Liver (tissue), 9 donors: ENCODE results near the gene PRIM2. TPM values are rescaled to one million over a fixed set of nuclear protein-coding genes. Genes with fewer than 3 reads are reported as not detected.

Experiments
- DNase-seq: peaks from one replicate; pipeline ENCODE4 v3.0.0-alpha.2; 2017; ENCODE audit warnings: low spot score
- H3K27ac ChIP-seq, 2 donors: one replicate each; pipeline ENCODE4 v1.7.0; 2013; ENCODE audit warnings: inconsistent platforms in 2 of 2, low read length in 2 of 2, control low read depth in 1 of 2, low read depth in 1 of 2, mild to moderate bottlenecking in 1 of 2
- H3K27me3 ChIP-seq, 4 donors: one replicate each; pipeline versions ENCODE4 v1.6.1 to v1.7.0; 2013; ENCODE audit warnings: low read length in 3 of 4, inconsistent platforms in 1 of 4, mild to moderate bottlenecking in 1 of 4, moderate library complexity in 1 of 4; ENCODE audit not compliant: control insufficient read depth in 4 of 4, insufficient read depth in 4 of 4
- H3K36me3 ChIP-seq, 4 donors: one replicate each; pipeline versions ENCODE4 v1.6.1 to v1.7.0; 2013; ENCODE audit warnings: low read length in 3 of 4, mild to moderate bottlenecking in 3 of 4, low read depth in 1 of 4, moderate library complexity in 1 of 4; ENCODE audit not compliant: control insufficient read depth in 4 of 4, insufficient read depth in 3 of 4
- H3K4me1 ChIP-seq, 4 donors: one replicate each; pipeline versions ENCODE4 v1.6.1 to v1.7.0; 2013; ENCODE audit warnings: low read length in 3 of 4, mild to moderate bottlenecking in 3 of 4, moderate library complexity in 1 of 4; ENCODE audit not compliant: control insufficient read depth in 4 of 4, insufficient read depth in 4 of 4
- H3K4me3 ChIP-seq, 3 donors: one replicate each; pipeline versions ENCODE4 v1.6.1 to v1.7.0; 2013; ENCODE audit warnings: low read length in 3 of 3, control low read depth in 1 of 3, low read depth in 1 of 3, mild to moderate bottlenecking in 1 of 3
- H3K9ac ChIP-seq, 2 donors: one replicate each; pipeline ENCODE4 v1.7.0; 2013; ENCODE audit warnings: low read length in 2 of 2, mild to moderate bottlenecking in 2 of 2, moderate library complexity in 2 of 2, control low read depth in 1 of 2, low read depth in 1 of 2
- H3K9me3 ChIP-seq, 4 donors: one replicate each; pipeline versions ENCODE4 v1.6.1 to v1.7.0; 2013; ENCODE audit warnings: low read length in 3 of 4; ENCODE audit not compliant: control insufficient read depth in 4 of 4
- ATF3 ChIP-seq: IDR thresholded peaks from 2 replicates; pipeline ENCODE4 v1.6.1; 2016; ENCODE audit warnings: antibody characterized with exemption
- CTCF ChIP-seq: fragments of 150-350 bp; IDR thresholded peaks from 2 replicates; pipeline ENCODE4 v1.5.1; 2017; ENCODE audit warnings: improper control_type of control experiment, low read depth, low read length; ENCODE audit not compliant: missing input control
- EGR1 ChIP-seq, 2 donors: IDR thresholded peaks; 2 replicates each; pipeline ENCODE4 v1.6.1; 2016 to 2018; ENCODE audit warnings: antibody characterized with exemption in 2 of 2, low read depth in 2 of 2
- FOXA1 ChIP-seq: IDR thresholded peaks from 2 replicates; pipeline ENCODE4 v1.6.1; 2016; ENCODE audit warnings: antibody characterized with exemption
- GABPA ChIP-seq, 2 donors: IDR thresholded peaks in 1 of 2; conservative IDR thresholded peaks in 1 of 2; 2 replicates each; pipeline ENCODE4 v1.6.1; 2016; ENCODE audit warnings: antibody characterized with exemption in 2 of 2, mild to moderate bottlenecking in 1 of 2, moderate library complexity in 1 of 2
- HNF4A ChIP-seq, 2 donors: conservative IDR thresholded peaks; 2 replicates each; pipeline ENCODE4 v1.6.1; 2016; ENCODE audit warnings: antibody characterized with exemption in 2 of 2, mild to moderate bottlenecking in 2 of 2
- HNF4G ChIP-seq: IDR thresholded peaks from 2 replicates; pipeline ENCODE4 v1.6.1; 2016; ENCODE audit warnings: antibody characterized with exemption
- JUND ChIP-seq, 2 donors: IDR thresholded peaks; 2 replicates each; pipeline ENCODE4 v1.6.1; 2016; ENCODE audit warnings: antibody characterized with exemption in 2 of 2
- NR2F2 ChIP-seq: IDR thresholded peaks from 2 replicates; pipeline ENCODE4 v1.6.1; 2016; ENCODE audit warnings: antibody characterized with exemption
- RAD21 ChIP-seq, 2 donors: IDR thresholded peaks; 2 replicates each; pipeline ENCODE4 v1.6.1; 2016; ENCODE audit warnings: antibody characterized with exemption in 2 of 2, mild to moderate bottlenecking in 2 of 2
- REST ChIP-seq: IDR thresholded peaks from 2 replicates; pipeline ENCODE4 v1.6.1; 2016; ENCODE audit warnings: antibody characterized with exemption, mild to moderate bottlenecking
- RXRA ChIP-seq, 2 donors: IDR thresholded peaks; 2 replicates each; pipeline ENCODE4 v1.6.1; 2017 to 2018; ENCODE audit warnings: antibody characterized with exemption in 2 of 2, mild to moderate bottlenecking in 1 of 2
- SP1 ChIP-seq: IDR thresholded peaks from 2 replicates; pipeline ENCODE4 v1.6.1; 2018; ENCODE audit warnings: antibody characterized with exemption, mild to moderate bottlenecking
- TAF1 ChIP-seq: conservative IDR thresholded peaks from 2 replicates; pipeline ENCODE4 v1.6.1; 2016; ENCODE audit warnings: antibody characterized with exemption, mild to moderate bottlenecking
- YY1 ChIP-seq: IDR thresholded peaks from 2 replicates; pipeline ENCODE4 v1.6.1; 2016; ENCODE audit warnings: antibody characterized with exemption, mild to moderate bottlenecking
- polyA plus RNA-seq, 2 donors: library from polyadenylated mRNA; stranded (reverse) in 1 of 2; unstranded in 1 of 2; fragments of 200-250 nt in 1 of 2; fragments of >200 nt in 1 of 2; fragmentation: Nextera tagmentation in 1 of 2; extraction: Ambion mirVana in 1 of 2; gene quantifications; one replicate each; pipeline versions ENCODE4 v1.2.1 to v1.2.3, GENCODE V29; 2013 to 2015
- total RNA-seq, 2 donors: library from RNA; depleted of rRNA; stranded (reverse); fragments of >200 nt; gene quantifications; one replicate each; pipeline ENCODE4 v1.2.3, GENCODE V29; 2014
- TF ChIP-seq, protein P1 (sequence below): IDR thresholded peaks from 2 replicates; pipeline ENCODE4 v1.6.1; 2016; ENCODE audit warnings: antibody characterized with exemption
- TF ChIP-seq, protein P2 (sequence below): IDR thresholded peaks from 2 replicates; pipeline ENCODE4 v1.6.1; 2016; ENCODE audit warnings: antibody characterized with exemption
- donor health status: healthy.
- donor health status: healthy.
- donor health status: healthy.
- donor health status: healthy.
- donor health status: healthy.

The PRIM2 gene
- total and polyA plus RNA-seq, 4 donors: 1.6 to 13.0 (median 3.5) TPM

GRCh38 chr6:57283106-57283505 is 34.3 kb upstream of the PRIM2 start:
- Histone ChIP-seq H3K4me1 (no peaks in the 10 kb centered on the region), H3K9me3 (no peaks in the 10 kb centered on the region), H3K36me3 (no peaks in the 10 kb centered on the region), H3K4me3 (no peak overlapping the region), H3K27ac (no peak overlapping the region), H3K27me3 (peaks cover 0 to 4% (median 0%) of the 10 kb centered on the region in 4 donors), H3K9ac (no peak overlapping the region)
- no peak for TF ChIP-seq CTCF
- no peak for TF ChIP-seq TAF1
- TF ChIP-seq GABPA (IDR thresholded peaks at IDR 0.05 in 1 of 2, conservative IDR thresholded peaks at IDR 0.05 in 1 of 2): no peak
- no peak for TF ChIP-seq RXRA (IDR thresholded peaks at IDR 0.05)
- TF ChIP-seq REST: no peak
- TF ChIP-seq JUND (IDR thresholded peaks at IDR 0.05): no peak
- no peak for TF ChIP-seq ATF3
- no peak for TF ChIP-seq HNF4G
- TF ChIP-seq, protein P1, sequence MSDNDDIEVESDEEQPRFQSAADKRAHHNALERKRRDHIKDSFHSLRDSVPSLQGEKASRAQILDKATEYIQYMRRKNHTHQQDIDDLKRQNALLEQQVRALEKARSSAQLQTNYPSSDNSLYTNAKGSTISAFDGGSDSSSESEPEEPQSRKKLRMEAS: no peak
- no peak for TF ChIP-seq YY1
- TF ChIP-seq EGR1 (IDR thresholded peaks at IDR 0.05; ENCODE audit: low read depth in 2 of 2): no peak
- TF ChIP-seq, protein P2, sequence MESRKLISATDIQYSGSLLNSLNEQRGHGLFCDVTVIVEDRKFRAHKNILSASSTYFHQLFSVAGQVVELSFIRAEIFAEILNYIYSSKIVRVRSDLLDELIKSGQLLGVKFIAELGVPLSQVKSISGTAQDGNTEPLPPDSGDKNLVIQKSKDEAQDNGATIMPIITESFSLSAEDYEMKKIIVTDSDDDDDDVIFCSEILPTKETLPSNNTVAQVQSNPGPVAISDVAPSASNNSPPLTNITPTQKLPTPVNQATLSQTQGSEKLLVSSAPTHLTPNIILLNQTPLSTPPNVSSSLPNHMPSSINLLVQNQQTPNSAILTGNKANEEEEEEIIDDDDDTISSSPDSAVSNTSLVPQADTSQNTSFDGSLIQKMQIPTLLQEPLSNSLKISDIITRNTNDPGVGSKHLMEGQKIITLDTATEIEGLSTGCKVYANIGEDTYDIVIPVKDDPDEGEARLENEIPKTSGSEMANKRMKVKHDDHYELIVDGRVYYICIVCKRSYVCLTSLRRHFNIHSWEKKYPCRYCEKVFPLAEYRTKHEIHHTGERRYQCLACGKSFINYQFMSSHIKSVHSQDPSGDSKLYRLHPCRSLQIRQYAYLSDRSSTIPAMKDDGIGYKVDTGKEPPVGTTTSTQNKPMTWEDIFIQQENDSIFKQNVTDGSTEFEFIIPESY: no peak
- no peak for TF ChIP-seq HNF4A (conservative IDR thresholded peaks at IDR 0.05)
- no peak for TF ChIP-seq FOXA1
- TF ChIP-seq SP1: no peak
- TF ChIP-seq NR2F2: no peak
- TF ChIP-seq RAD21 (IDR thresholded peaks at IDR 0.05): no peak
- no peak for DNase-seq
